H1 (cell line): ENCODE measurements around the gene DFFB. TPM values are rescaled to one million over a fixed set of nuclear protein-coding genes. Genes with fewer than 3 reads are reported as not detected.
A peak's percentile ranks its signal among the peaks of the same experiment; 100 is the strongest.

ENCODE experiments used
- CTCF ChIA-PET: fragments of 300-600 bp; sonication (Branson Sonifier 250); formaldehyde crosslinking; loops from one replicate; lab custom pipeline; 2021; ENCODE audit not compliant: partially characterized antibody; lab: Charles Lee
- POLR2A ChIA-PET: fragments of 300-600 bp; sonication (Branson Sonifier 250); formaldehyde crosslinking; loops from one replicate; lab custom pipeline; 2021; ENCODE audit warnings: inconsistent platforms; ENCODE audit not compliant: partially characterized antibody; lab: Charles Lee
- DNase-seq, 2 experiments: peaks; one replicate each; pipeline versions ENCODE4 v3.0.0 to v3.0.0-alpha.2; 2010 to 2022; ENCODE audit warnings: low spot score in 2 of 2, low read depth in 1 of 2, mixed read lengths in 1 of 2
- FAIRE-seq: peaks from 2 replicates; lab custom pipeline; 2011; peaks lifted over from hg19 to GRCh38; lab: Jason Lieb, UNC
- H2AFZ ChIP-seq: 2 replicates; pipeline ENCODE4 v1.8.1; 2012; ENCODE audit warnings: low read length, inconsistent platforms
- H2AK5ac ChIP-seq: 2 replicates; pipeline ENCODE4 v1.6.1; 2013; ENCODE audit warnings: low read depth, low read length
- H2BK120ac ChIP-seq: replicated peaks from 2 replicates; pipeline ENCODE3; 2013; ENCODE audit warnings: low read depth, low read length, inconsistent platforms
- H2BK12ac ChIP-seq: 2 replicates; pipeline ENCODE4 v1.6.1; 2013; ENCODE audit warnings: low read depth, low read length
- H2BK15ac ChIP-seq: 2 replicates; pipeline ENCODE4 v1.6.1; 2013; ENCODE audit warnings: low read length
- H2BK20ac ChIP-seq: 2 replicates; pipeline ENCODE4 v1.6.1; 2013; ENCODE audit warnings: low read length
- H2BK5ac ChIP-seq: 2 replicates; pipeline ENCODE4 v1.6.1; 2013; ENCODE audit warnings: low read depth, low read length
- H3K14ac ChIP-seq: 2 replicates; pipeline ENCODE4 v1.6.1; 2013; ENCODE audit warnings: inconsistent platforms; ENCODE audit not compliant: insufficient read length
- H3K18ac ChIP-seq: 2 replicates; pipeline ENCODE4 v1.6.1; 2013; ENCODE audit warnings: low read length; ENCODE audit errors: extremely low read depth
- H3K23ac ChIP-seq: 2 replicates; pipeline ENCODE4 v1.6.1; 2013; ENCODE audit warnings: inconsistent platforms; ENCODE audit not compliant: insufficient read length
- H3K23me2 ChIP-seq: 2 replicates; pipeline ENCODE4 v1.6.1; 2013; ENCODE audit warnings: low read depth, low read length
- H3K27ac ChIP-seq: 2 replicates; pipeline ENCODE4 v1.6.1; 2011; ENCODE audit warnings: low read depth, low read length, inconsistent platforms
- H3K27me3 ChIP-seq, 4 experiments: replicated peaks in 1 of 4; 1 replicate in 1 of 4; 2 replicates in 3 of 4; pipeline versions ENCODE4 v1.6.1 to v1.8.1; 2011 to 2013; ENCODE audit warnings: low read length in 3 of 4, mild to moderate bottlenecking in 3 of 4, inconsistent platforms in 2 of 4, mixed read lengths in 2 of 4, moderate library complexity in 1 of 4; ENCODE audit not compliant: control insufficient read depth in 3 of 4, insufficient read depth in 3 of 4; ENCODE audit errors: extremely low read depth in 1 of 4
- H3K36me3 ChIP-seq, 4 experiments: 2 replicates each; pipeline versions ENCODE4 v1.6.1 to v1.8.1; 2011 to 2013; ENCODE audit warnings: mild to moderate bottlenecking in 4 of 4, low read length in 3 of 4, moderate library complexity in 2 of 4, control low read depth in 1 of 4, inconsistent platforms in 1 of 4; ENCODE audit not compliant: insufficient read depth in 4 of 4, control insufficient read depth in 2 of 4
- H3K4ac ChIP-seq: replicated peaks from 2 replicates; pipeline ENCODE3; 2013; ENCODE audit warnings: low read length, low read depth, mixed read lengths, inconsistent platforms; ENCODE audit not compliant: insufficient read length
- H3K4me1 ChIP-seq, 4 experiments: replicated peaks in 1 of 4; 1 replicate in 1 of 4; 2 replicates in 3 of 4; pipeline versions ENCODE4 v1.6.1 to v1.8.1; 2011 to 2013; ENCODE audit warnings: low read length in 3 of 4, inconsistent platforms in 2 of 4, mixed read lengths in 1 of 4; ENCODE audit not compliant: insufficient read depth in 4 of 4, control insufficient read depth in 3 of 4
- H3K4me2 ChIP-seq, 2 experiments: 2 replicates each; pipeline versions ENCODE4 v1.6.1 to v1.8.1; 2011 to 2013; ENCODE audit warnings: low read depth in 2 of 2, low read length in 2 of 2, control low read depth in 1 of 2, inconsistent platforms in 1 of 2, mild to moderate bottlenecking in 1 of 2; ENCODE audit not compliant: insufficient read depth in 1 of 2
- H3K4me3 ChIP-seq, 4 experiments: fragments of 200-600, 300-600 bp in 1 of 4; sonication (generic), shearing (Covaris generic), sonication (Bioruptor Twin) in 1 of 4; 2 replicates each; pipeline versions ENCODE4 v1.5.1 to v1.8.1; 2011 to 2016; ENCODE audit warnings: low read length in 4 of 4, low read depth in 3 of 4, control low read depth in 2 of 4, inconsistent platforms in 2 of 4, mild to moderate bottlenecking in 2 of 4, mixed read lengths in 1 of 4, moderate library complexity in 1 of 4; ENCODE audit not compliant: insufficient read depth in 2 of 4; ENCODE audit errors: extremely low read depth in 1 of 4
- H3K56ac ChIP-seq: replicated peaks from 2 replicates; pipeline ENCODE3; 2013; ENCODE audit warnings: low read depth, mild to moderate bottlenecking, mixed read lengths, low read length, inconsistent platforms; ENCODE audit not compliant: insufficient read length
- H3K79me1 ChIP-seq: 2 replicates; pipeline ENCODE4 v1.6.1; 2013; ENCODE audit warnings: low read depth, low read length, control low read depth
- H3K79me2 ChIP-seq, 2 experiments: 2 replicates each; pipeline versions ENCODE4 v1.6.1 to v1.8.1; 2012 to 2013; ENCODE audit warnings: low read length in 2 of 2, mild to moderate bottlenecking in 2 of 2, inconsistent platforms in 1 of 2; ENCODE audit not compliant: insufficient read depth in 2 of 2, control insufficient read depth in 1 of 2
- H3K9ac ChIP-seq, 4 experiments: replicated peaks in 1 of 4; 1 replicate in 1 of 4; 2 replicates in 3 of 4; pipeline versions ENCODE4 v1.6.1 to v1.8.1; 2011 to 2013; ENCODE audit warnings: low read depth in 3 of 4, low read length in 3 of 4, control low read depth in 2 of 4, mild to moderate bottlenecking in 2 of 4, moderate library complexity in 2 of 4, inconsistent platforms in 1 of 4; ENCODE audit errors: extremely low read depth in 1 of 4
- H3K9me3 ChIP-seq, 2 experiments: 2 replicates each; pipeline versions ENCODE4 v1.6.1 to v1.8.1; 2012 to 2013; ENCODE audit warnings: mild to moderate bottlenecking in 2 of 2, moderate library complexity in 2 of 2, control low read depth in 1 of 2, inconsistent platforms in 1 of 2, low read depth in 1 of 2, low read length in 1 of 2, mixed read lengths in 1 of 2; ENCODE audit not compliant: insufficient read depth in 2 of 2
- H4K20me1 ChIP-seq, 2 experiments: replicated peaks in 1 of 2; 2 replicates each; pipeline versions ENCODE3 to v1.8.1; 2011 to 2013; ENCODE audit warnings: inconsistent platforms in 2 of 2, low read length in 2 of 2, mild to moderate bottlenecking in 1 of 2; ENCODE audit not compliant: insufficient read depth in 2 of 2, control insufficient read depth in 1 of 2
- H4K5ac ChIP-seq: 2 replicates; pipeline ENCODE4 v1.6.1; 2013; ENCODE audit warnings: low read length, low read depth, mixed read lengths, inconsistent platforms; ENCODE audit not compliant: insufficient read length
- H4K8ac ChIP-seq: 2 replicates; pipeline ENCODE4 v1.8.0; 2013; ENCODE audit warnings: mild to moderate bottlenecking, moderate library complexity, low read length, inconsistent platforms; ENCODE audit not compliant: insufficient read depth; ENCODE audit errors: extremely low read depth
- H4K91ac ChIP-seq: replicated peaks from 2 replicates; pipeline ENCODE3; 2013; ENCODE audit warnings: low read length, mixed read lengths, inconsistent platforms; ENCODE audit not compliant: insufficient read length
- CHD2 ChIP-seq: IDR thresholded peaks from 2 replicates; pipeline ENCODE4 v1.6.1; 2012; ENCODE audit warnings: low read length, improper control_type of control experiment
- MAFK ChIP-seq: IDR thresholded peaks from 2 replicates; pipeline ENCODE4 v1.6.1; 2012; ENCODE audit warnings: low read depth, mild to moderate bottlenecking, improper control_type of control experiment, low read length
- NANOG ChIP-seq: IDR thresholded peaks from 2 replicates; pipeline ENCODE4 v1.6.1; 2011; ENCODE audit warnings: low read length, low read depth, mild to moderate bottlenecking, inconsistent platforms; ENCODE audit not compliant: insufficient read depth, poor library complexity, severe bottlenecking
- NRF1 ChIP-seq: IDR thresholded peaks from 2 replicates; pipeline ENCODE4 v1.6.1; 2011; ENCODE audit warnings: mild to moderate bottlenecking, low read depth, low read length, improper control_type of control experiment
- RAD21 ChIP-seq, 2 experiments: IDR thresholded peaks in 1 of 2; conservative IDR thresholded peaks in 1 of 2; 2 replicates each; pipeline ENCODE4 v1.6.1; 2011; ENCODE audit warnings: low read depth in 2 of 2, low read length in 2 of 2, improper control_type of control experiment in 1 of 2, inconsistent platforms in 1 of 2, mild to moderate bottlenecking in 1 of 2, moderate library complexity in 1 of 2
- SIN3A ChIP-seq, 2 experiments: IDR thresholded peaks in 1 of 2; conservative IDR thresholded peaks in 1 of 2; 2 replicates each; pipeline ENCODE4 v1.6.1; 2011 to 2012; ENCODE audit warnings: low read length in 2 of 2, improper control_type of control experiment in 1 of 2, low read depth in 1 of 2, mild to moderate bottlenecking in 1 of 2
- SIX5 ChIP-seq: IDR thresholded peaks from 2 replicates; pipeline ENCODE4 v1.6.1; 2011; ENCODE audit warnings: mild to moderate bottlenecking, low read depth, low read length
- SP4 ChIP-seq: IDR thresholded peaks from 2 replicates; pipeline ENCODE4 v1.6.1; 2012; ENCODE audit warnings: low read length, inconsistent platforms
- SUZ12 ChIP-seq: fragments of 200-600 bp; sonication (generic); IDR thresholded peaks from 2 replicates; pipeline ENCODE4 v1.6.1; 2012; ENCODE audit warnings: mild to moderate bottlenecking, inconsistent platforms, low read length, moderate library complexity, mixed read lengths
- WGBS, 2 experiments: shearing (Covaris generic) in 1 of 2; methylation state at CpG; one replicate each; pipeline versions ENCODE4 v1.1.6 to v1.1.7; 2013 to 2015; ENCODE audit warnings: low lambda C conversion rate in 2 of 2, mixed read lengths in 2 of 2, inconsistent platforms in 1 of 2, low coverage in 1 of 2, missing lambda C conversion rate in 1 of 2; ENCODE audit not compliant: insufficient replicate concordance in 2 of 2, insufficient coverage in 1 of 2, insufficient read length in 1 of 2; ENCODE audit errors: extremely low coverage in 1 of 2, missing lambda C conversion rate in 1 of 2; 5-methylcytosine and 5-hydroxymethylcytosine counted together
- polyA plus RNA-seq, 7 experiments: library from polyadenylated mRNA; depleted of rRNA in 3 of 7; stranded (reverse) in 5 of 7; unstranded in 2 of 7; fragments of >200 nt in 5 of 7; fragments of 200-250 nt in 2 of 7; gene quantifications; 1 replicate in 5 of 7; 2 replicates in 1 of 7; 4 replicates in 1 of 7; pipeline versions ENCODE4 v1.2.1 to v1.2.3, GENCODE V29; 2011 to 2013; ENCODE audit warnings: missing spikeins in 2 of 7, mixed read lengths in 2 of 7
- total RNA-seq: library from RNA; stranded (reverse); fragmentation: NEBNext Ultra II Directional; extraction: Animal tissue kit (Norgen Biotek cat#: 25700); gene quantifications from 2 replicates; pipeline ENCODE4 v1.2.1, GENCODE V29; 2021
- TF ChIP-seq, protein P1 (sequence below), 3 experiments: IDR thresholded peaks; 1 replicate in 2 of 3; 2 replicates in 1 of 3; pipeline versions ENCODE4 v1.5.1 to v1.6.1; 2011; ENCODE audit warnings: low read length in 3 of 3, mild to moderate bottlenecking in 3 of 3, inconsistent platforms in 2 of 3, low read depth in 1 of 3, moderate library complexity in 1 of 3; ENCODE audit not compliant: insufficient read depth in 1 of 3; ENCODE audit errors: control extremely low read depth in 1 of 3

DFFB gene
- total and polyA plus RNA-seq, 2 of the 8 experiments (the other 6 are each of a cell fraction or from before 2014, with no cell fraction given): 8.6 to 11.9 TPM

DNA sequence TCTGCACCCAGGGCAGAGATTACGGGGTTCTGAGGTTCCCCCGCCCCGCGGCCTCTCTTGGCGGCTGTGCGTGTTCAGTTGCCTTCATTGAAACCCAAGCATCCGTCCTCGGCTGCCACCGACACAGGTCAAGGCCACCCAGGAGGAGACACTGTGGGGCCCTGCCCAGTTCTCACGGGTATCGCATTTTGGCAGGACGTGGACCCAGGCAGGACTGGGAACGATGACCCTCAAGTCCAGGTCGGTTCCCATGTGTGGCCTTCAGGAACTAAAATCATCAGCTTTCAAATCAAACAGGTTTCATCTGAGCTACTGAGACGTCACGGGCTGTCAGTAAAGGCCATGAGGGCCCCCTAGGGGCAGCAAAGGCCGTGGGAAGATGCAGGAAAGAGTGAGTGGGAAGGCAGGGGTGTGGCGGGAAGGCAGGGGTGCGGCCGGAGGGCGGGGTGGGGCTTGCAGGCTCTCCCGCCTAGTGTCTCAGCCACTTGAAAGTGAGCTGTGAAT lies 49.8 kb downstream of the DFFB start:
- no peaks in the 10 kb centered on the region for H4K20me1 ChIP-seq
- TF ChIP-seq CHD2 (no peak), SUZ12 (no peak), RAD21 (IDR thresholded peaks at IDR 0.05 in 1 of 2, conservative IDR thresholded peaks at IDR 0.05 in 1 of 2; ENCODE audit: low read depth in 2 of 2, low read length in 2 of 2) (peak; percentile 57 to 61), MAFK (no peak), SP4 (no peak), SIN3A (conservative IDR thresholded peaks at IDR 0.05 in 1 of 2, IDR thresholded peaks at IDR 0.05 in 1 of 2; ENCODE audit: low read depth in 1 of 2, low read length in 2 of 2) (no peak), SIX5 (no peak), NANOG (no peak), NRF1 (no peak)
- TF ChIP-seq, protein P1, sequence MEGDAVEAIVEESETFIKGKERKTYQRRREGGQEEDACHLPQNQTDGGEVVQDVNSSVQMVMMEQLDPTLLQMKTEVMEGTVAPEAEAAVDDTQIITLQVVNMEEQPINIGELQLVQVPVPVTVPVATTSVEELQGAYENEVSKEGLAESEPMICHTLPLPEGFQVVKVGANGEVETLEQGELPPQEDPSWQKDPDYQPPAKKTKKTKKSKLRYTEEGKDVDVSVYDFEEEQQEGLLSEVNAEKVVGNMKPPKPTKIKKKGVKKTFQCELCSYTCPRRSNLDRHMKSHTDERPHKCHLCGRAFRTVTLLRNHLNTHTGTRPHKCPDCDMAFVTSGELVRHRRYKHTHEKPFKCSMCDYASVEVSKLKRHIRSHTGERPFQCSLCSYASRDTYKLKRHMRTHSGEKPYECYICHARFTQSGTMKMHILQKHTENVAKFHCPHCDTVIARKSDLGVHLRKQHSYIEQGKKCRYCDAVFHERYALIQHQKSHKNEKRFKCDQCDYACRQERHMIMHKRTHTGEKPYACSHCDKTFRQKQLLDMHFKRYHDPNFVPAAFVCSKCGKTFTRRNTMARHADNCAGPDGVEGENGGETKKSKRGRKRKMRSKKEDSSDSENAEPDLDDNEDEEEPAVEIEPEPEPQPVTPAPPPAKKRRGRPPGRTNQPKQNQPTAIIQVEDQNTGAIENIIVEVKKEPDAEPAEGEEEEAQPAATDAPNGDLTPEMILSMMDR (IDR thresholded peaks at IDR 0.05; ENCODE audit: control extremely low read depth in 1 of 3, insufficient read depth in 1 of 3, low read depth in 1 of 3, low read length in 3 of 3): peak in 1 of 3 experiments; percentile 40; a peak in 2 of 4 replicates
- CTCF ChIA-PET: interaction anchor here (0.6 to 1.4 kb wide), 5 partner anchors 10 to 920 kb away, joined by 3 to 5 read pairs (median 3); no protein-coding TSS in a partner anchor

More for the DNA sequence above, 49.8 kb downstream of the DFFB start:
- Histone ChIP-seq H3K27me3 (no peaks in the 10 kb centered on the region), H3K9ac (no peak overlapping the region), H2BK20ac (no peak overlapping the region), H3K14ac (no peak overlapping the region), H3K4me1 (peaks cover 0 to 15% (median 9%) of the 10 kb centered on the region in 4 experiments; a peak in 3 of 7 replicates), H3K79me2 (no peaks in the 10 kb centered on the region), H4K8ac (no peak overlapping the region), H3K4ac (no peak overlapping the region), H2AK5ac (no peak overlapping the region), H4K91ac (no peak overlapping the region), H3K9me3 (no peaks in the 10 kb centered on the region), H3K18ac (no peak overlapping the region), H2BK5ac (no peak overlapping the region), H3K23me2 (no peaks in the 10 kb centered on the region; the same call in 1 of the 2 replicates), H2BK120ac (no peak overlapping the region), H2AFZ (no peak overlapping the region), H3K4me2 (no peak overlapping the region), H2BK15ac (no peak overlapping the region), H3K23ac (no peak overlapping the region), H3K4me3 (no peak overlapping the region), H2BK12ac (no peak overlapping the region), H3K36me3 (no peaks in the 10 kb centered on the region), H3K79me1 (no peaks in the 10 kb centered on the region; the same call in 1 of the 2 replicates), H4K5ac (no peak overlapping the region), H3K27ac (no peak overlapping the region), H3K56ac (no peak overlapping the region)
- DNase-seq: no peak
- 90% methylated on average over 17 of the region's 22 CpGs; no CpG with 5 or more reads in 1 of the 2 experiments for WGBS, 2 experiments
- FAIRE-seq: no peak
- POLR2A ChIA-PET: interaction anchor here (1.6 kb wide), 1 partner anchor 49 kb away, joined by 3 read pairs; no protein-coding TSS in a partner anchor
